ENCODE data around the gene TBATA. TPM values are rescaled to one million over a fixed set of nuclear protein-coding genes. Genes with fewer than 3 reads are reported as not detected.

Gene TBATA
- total RNA-seq, 2 experiments from 2014 or later: not detected

- H3K27me3 Mint-ChIP-seq: no peaks in the 10 kb centered on the region
- no peak overlapping the region for H3K4me3 Mint-ChIP-seq
- DNase-seq (no peak), ATAC-seq (ENCODE audit: low read depth) (no peak)
- H3K27ac Mint-ChIP-seq: no peak overlapping the region
- H3K36me3 Mint-ChIP-seq: no peaks in the 10 kb centered on the region
- H3K9me3 Mint-ChIP-seq: no peaks in the 10 kb centered on the region
- peaks cover 6% of the 10 kb centered on the region for H3K4me1 Mint-ChIP-seq
- POLR2A ChIA-PET: no interaction called here
These were observed 27.3 kb downstream of the TBATA start for GRCh38 chr10:70757856-70758255.

DNA sequence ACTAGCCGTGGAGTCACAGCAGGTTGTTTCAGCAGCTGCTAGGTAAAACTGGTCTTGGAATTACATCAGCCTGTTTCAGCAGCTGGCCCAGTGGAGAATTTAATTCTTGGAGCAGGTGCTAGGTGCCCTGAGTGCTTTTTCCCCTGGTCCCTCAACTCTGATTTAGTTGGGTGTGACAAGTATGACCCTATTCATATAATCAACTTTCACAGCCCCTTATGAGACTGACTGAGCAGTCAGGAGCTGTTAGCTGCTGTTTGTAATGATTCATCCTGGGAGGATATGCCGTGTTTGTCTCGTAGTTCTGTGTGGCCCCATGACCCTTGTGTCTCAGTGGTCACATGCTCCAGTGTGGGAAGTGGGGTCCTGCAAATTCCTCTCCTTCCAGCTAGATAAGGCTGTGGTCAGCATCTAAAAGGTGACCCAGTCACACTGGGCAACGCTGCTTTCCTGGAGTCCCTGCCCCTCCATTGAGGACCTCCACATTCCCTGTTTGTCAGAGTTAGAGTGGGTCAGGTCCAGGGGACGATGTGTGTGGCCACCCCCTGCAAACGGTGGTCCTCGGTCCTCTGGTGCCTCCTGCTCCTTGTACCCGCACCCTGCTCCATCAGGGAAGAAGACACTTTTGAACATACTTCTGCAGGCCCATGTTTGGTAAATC is 28.3 kb downstream of the TBATA start:
- POLR2A ChIA-PET: interaction anchor here (1.0 kb wide), 1 partner anchor 154 kb away, joined by 3 read pairs; the partner anchor contains the start of gene PRF1
- H3K4me3 Mint-ChIP-seq: no peak overlapping the region
- ATAC-seq (ENCODE audit: low read depth): no peak
- no peak for DNase-seq
- no peaks in the 10 kb centered on the region for H3K36me3 Mint-ChIP-seq
- H3K4me1 Mint-ChIP-seq: peaks cover 6% of the 10 kb centered on the region
- H3K9me3 Mint-ChIP-seq: no peaks in the 10 kb centered on the region
- H3K27me3 Mint-ChIP-seq: no peaks in the 10 kb centered on the region
- H3K27ac Mint-ChIP-seq: no peak overlapping the region

DNA sequence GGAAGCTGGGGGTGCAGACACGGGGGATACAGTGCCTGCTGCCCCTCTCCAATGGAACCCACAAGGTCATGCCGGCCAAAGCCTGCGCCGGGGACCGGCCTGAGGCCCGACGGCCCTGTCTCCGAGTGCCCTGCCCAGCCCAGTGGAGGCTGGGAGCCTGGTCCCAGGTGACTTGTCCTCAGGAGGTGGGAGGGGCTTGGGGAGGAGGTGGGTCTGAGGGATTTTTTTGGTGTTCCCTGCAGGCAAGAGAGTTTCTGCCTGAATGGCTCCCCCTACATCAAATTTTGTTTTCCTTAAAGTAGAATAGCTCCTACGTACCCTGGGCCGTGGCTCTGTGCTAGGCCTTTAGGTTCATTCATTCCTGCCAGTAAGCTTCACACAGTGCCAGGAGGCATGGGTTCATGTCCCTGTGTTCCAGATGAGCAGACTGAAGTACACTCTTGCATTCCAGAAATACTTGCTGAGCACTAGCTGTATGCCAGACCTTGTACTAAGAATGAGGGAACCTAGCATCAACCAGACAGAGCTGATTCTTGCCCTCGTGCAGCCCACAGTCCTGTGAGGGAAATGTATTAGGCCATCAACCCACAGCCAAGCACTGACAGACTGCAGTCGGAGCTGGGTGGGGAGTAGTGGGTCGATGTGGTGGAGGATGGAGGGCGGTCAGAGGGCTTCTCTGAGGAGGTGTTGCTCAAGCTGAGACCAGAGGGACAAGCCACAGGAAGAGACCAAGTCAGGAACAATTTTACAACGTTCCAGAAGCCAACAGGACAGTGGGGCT is 31.1 kb downstream of the TBATA start:
- DNase-seq (no peak), ATAC-seq (ENCODE audit: low read depth) (no peak)
- Mint-ChIP-seq H3K4me1 (peaks cover 4% of the 10 kb centered on the region), H3K9me3 (no peaks in the 10 kb centered on the region), H3K4me3 (no peak overlapping the region), H3K27me3 (no peaks in the 10 kb centered on the region), H3K36me3 (no peaks in the 10 kb centered on the region), H3K27ac (no peak overlapping the region)
- POLR2A ChIA-PET: no interaction called here

DNA sequence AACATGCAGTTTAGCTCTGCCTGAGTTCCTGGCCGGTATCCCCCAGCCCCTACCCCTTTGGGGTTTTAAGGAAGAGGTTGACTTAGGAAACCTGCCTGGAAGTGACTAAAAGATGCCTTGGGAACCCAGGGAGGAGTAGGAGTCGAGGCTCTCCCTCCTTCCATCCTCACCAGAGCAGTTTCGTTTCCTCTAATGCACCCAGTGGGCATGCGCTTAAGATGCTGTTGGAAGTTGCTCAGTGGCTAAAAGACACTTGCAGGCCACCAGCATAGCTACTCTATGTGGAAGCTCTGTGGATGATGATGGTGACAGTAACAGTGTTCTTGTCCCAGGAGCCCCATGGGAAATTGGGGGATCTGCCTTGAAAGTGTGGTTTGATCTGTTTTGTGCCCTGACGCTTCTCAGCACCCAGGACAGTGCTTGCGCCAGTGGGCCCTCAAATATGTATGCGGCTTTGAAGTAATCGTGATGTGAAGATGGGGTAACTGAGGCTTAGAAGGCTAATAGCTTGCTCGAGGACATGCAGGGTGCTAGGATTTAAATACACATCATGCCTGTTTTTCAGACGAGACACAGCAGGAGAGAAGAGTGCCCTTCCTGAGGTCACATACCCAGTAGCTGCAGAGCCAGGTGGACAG is 32.0 kb downstream of the TBATA start:
- Mint-ChIP-seq H3K4me3 (no peak overlapping the region), H3K4me1 (no peaks in the 10 kb centered on the region), H3K36me3 (no peaks in the 10 kb centered on the region), H3K9me3 (no peaks in the 10 kb centered on the region), H3K27ac (no peak overlapping the region), H3K27me3 (no peaks in the 10 kb centered on the region)
- DNase-seq (no peak), ATAC-seq (ENCODE audit: low read depth) (no peak)
- POLR2A ChIA-PET: no interaction called here

DNA sequence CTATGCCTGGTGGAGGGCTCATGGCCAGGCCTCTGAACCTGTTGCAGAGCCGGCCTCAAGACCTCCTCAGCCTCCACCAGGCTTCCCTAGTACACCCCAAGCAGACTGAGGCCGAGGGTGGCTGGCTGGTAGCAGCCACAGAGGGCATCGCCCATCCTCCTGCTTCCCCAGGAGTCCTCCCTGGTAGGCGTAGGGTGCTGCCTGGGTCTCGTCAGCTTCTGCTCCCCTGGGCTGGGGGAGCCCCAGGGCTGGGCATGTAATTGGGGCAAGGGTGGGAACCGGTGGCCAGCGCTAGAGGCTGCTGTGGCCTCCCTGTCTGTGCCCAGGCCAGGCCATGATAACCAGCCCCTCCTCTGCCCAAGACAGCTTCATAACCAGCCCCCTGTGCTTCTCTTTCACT is 32.6 kb downstream of the TBATA start:
- Mint-ChIP-seq H3K27ac (no peak overlapping the region), H3K9me3 (no peaks in the 10 kb centered on the region), H3K4me3 (no peak overlapping the region), H3K27me3 (no peaks in the 10 kb centered on the region), H3K36me3 (no peaks in the 10 kb centered on the region), H3K4me1 (no peaks in the 10 kb centered on the region)
- ATAC-seq (ENCODE audit: low read depth) (no peak), DNase-seq (no peak)
- POLR2A ChIA-PET: no interaction called here

DNA sequence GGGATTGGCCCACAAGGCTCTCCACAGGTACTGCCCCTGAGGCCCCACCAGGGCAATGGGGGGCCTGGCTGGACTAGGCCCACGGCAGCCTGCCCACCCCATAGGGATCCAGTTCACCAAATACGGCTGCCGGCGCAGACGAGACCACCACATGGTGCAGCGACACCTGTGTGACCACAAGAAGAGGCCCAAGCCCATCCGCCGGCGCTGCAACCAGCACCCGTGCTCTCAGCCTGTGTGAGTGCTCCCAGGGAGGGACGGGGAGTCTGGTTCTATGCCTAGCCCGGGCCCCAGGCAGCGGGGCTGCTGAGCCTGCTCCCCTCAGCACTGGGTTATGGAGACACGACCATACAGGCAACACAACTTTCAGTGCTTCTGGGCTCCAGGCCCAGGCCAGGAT is 33.2 kb downstream of the TBATA start:
- DNase-seq (no peak), ATAC-seq (ENCODE audit: low read depth) (no peak)
- Mint-ChIP-seq H3K4me1 (no peaks in the 10 kb centered on the region), H3K27me3 (no peaks in the 10 kb centered on the region), H3K27ac (no peak overlapping the region), H3K4me3 (no peak overlapping the region), H3K36me3 (no peaks in the 10 kb centered on the region), H3K9me3 (no peaks in the 10 kb centered on the region)
- POLR2A ChIA-PET: no interaction called here

DNA sequence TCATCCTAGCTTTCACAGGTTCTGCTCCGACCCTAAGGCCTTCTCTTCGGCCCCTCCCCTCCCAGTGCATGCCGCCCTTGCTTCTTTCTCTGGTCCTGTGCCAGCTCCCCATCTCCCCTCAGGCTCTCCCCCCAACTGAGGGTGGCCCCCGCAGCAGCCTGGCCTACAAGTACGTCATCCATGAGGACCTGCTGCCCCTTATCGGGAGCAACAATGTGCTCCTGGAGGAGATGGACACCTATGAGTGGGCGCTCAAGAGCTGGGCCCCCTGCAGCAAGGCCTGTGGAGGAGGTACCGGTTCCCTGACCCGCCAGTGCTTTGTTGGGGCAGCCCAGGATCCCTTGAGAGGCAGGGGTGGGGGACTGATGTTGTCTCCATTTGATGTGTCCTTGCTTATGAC is 33.8 kb downstream of the TBATA start:
- no peaks in the 10 kb centered on the region for H3K27me3 Mint-ChIP-seq
- no peaks in the 10 kb centered on the region for H3K9me3 Mint-ChIP-seq
- no peak overlapping the region for H3K4me3 Mint-ChIP-seq
- H3K4me1 Mint-ChIP-seq: no peaks in the 10 kb centered on the region
- POLR2A ChIA-PET: no interaction called here
- ATAC-seq (ENCODE audit: low read depth) (no peak), DNase-seq (no peak)
- H3K27ac Mint-ChIP-seq: no peak overlapping the region
- no peaks in the 10 kb centered on the region for H3K36me3 Mint-ChIP-seq

DNA sequence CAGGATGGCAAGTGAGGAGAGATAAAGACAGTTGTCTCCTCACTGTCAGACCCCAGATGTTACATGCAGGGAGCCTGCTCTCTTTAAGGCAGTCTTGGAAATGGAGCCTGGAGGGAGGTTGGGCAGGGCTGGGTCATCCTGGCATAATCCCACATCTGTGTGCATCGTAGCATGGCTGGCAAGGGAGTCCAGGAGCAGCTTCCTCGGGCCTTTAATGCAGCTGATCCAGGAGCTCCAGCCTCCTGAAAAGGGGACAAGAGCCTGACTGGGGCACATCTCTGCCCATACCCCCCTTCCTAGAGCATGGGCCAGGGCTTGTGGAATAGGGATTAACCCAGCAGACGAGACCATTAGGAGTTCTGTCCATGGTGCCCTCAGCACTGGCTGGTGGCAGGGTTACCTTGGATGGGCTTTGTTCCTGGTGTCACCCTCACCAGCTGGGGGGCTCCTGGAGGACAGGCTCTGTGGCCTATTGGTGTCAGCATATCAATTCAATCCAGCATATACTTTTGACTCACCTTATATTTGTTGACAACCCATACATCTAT is 34.9 kb downstream of the TBATA start:
- ATAC-seq (ENCODE audit: low read depth) (no peak), DNase-seq (no peak)
- Mint-ChIP-seq H3K27me3 (no peaks in the 10 kb centered on the region), H3K9me3 (no peaks in the 10 kb centered on the region), H3K4me3 (no peak overlapping the region), H3K27ac (no peak overlapping the region), H3K36me3 (peaks cover 3% of the 10 kb centered on the region), H3K4me1 (no peaks in the 10 kb centered on the region)
- POLR2A ChIA-PET: no interaction called here

- Mint-ChIP-seq H3K4me1 (no peaks in the 10 kb centered on the region), H3K27ac (no peak overlapping the region), H3K27me3 (no peaks in the 10 kb centered on the region), H3K9me3 (peaks cover 2% of the 10 kb centered on the region), H3K4me3 (no peak overlapping the region), H3K36me3 (peaks cover 3% of the 10 kb centered on the region)
- ATAC-seq (ENCODE audit: low read depth) (no peak), DNase-seq (no peak)
- POLR2A ChIA-PET: no interaction called here
These were observed 35.4 kb downstream of the TBATA start for GRCh38 chr10:70749756-70750155.

GRCh38 chr10:70748801-70749573 is 36.2 kb downstream of the TBATA start:
- peaks cover 2% of the 10 kb centered on the region for H3K9me3 Mint-ChIP-seq
- H3K4me3 Mint-ChIP-seq: no peak overlapping the region
- POLR2A ChIA-PET: no interaction called here
- H3K27me3 Mint-ChIP-seq: no peaks in the 10 kb centered on the region
- ATAC-seq (ENCODE audit: low read depth): no peak
- peaks cover 7% of the 10 kb centered on the region for H3K36me3 Mint-ChIP-seq
- peak overlapping the region; percentile 50 for H3K27ac Mint-ChIP-seq
- no peak for DNase-seq
- peaks cover 3% of the 10 kb centered on the region for H3K4me1 Mint-ChIP-seq

GRCh38 chr10:70748305-70748704 is 36.9 kb downstream of the TBATA start:
- H3K27ac Mint-ChIP-seq: no peak overlapping the region
- no peak for ATAC-seq (ENCODE audit: low read depth)
- DNase-seq: no peak
- POLR2A ChIA-PET: no interaction called here
- H3K4me3 Mint-ChIP-seq: no peak overlapping the region
- peaks cover 3% of the 10 kb centered on the region for H3K4me1 Mint-ChIP-seq
- peaks cover 2% of the 10 kb centered on the region for H3K9me3 Mint-ChIP-seq
- no peaks in the 10 kb centered on the region for H3K27me3 Mint-ChIP-seq
- H3K36me3 Mint-ChIP-seq: peaks cover 7% of the 10 kb centered on the region

DNA sequence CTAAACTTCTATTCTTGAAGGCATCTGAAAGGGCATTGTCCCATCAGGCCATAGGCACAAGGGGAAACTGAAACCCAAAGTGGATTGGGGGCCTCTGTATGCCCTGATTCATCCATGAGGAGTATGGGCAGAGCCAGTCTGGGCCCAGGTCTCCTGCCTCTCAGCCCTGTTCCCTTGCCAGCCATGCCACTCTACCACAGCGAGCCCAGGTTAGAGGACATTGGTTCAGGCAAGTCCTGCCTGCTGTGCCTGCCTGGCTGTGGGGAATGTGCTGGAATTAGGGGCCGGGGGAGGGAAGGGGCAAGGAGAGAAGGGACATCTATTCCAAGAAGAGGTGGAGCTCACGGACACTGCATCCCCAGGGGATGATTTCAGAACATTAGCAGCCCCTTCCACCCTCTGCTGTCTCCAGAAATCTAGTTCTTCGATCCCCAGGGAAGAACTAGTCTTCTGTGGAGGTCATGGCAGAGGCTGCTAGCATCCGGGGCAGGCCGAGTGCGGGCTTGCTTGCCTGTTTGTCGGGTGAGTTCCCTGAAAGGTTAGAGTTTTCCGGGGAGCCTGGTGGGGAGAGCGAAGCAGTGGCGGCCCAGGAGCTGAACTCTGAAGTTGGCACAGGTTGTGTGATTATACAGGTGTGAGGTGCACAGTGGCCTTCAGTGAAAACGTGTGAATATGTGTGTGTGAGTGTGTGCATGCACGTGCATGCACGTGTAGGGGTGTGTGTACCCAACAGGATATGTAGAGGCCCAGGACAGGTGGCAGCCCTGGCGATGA is 37.8 kb downstream of the TBATA start:
- ATAC-seq (ENCODE audit: low read depth): no peak
- Mint-ChIP-seq H3K27ac (no peak overlapping the region), H3K4me1 (peaks cover 10% of the 10 kb centered on the region), H3K27me3 (no peaks in the 10 kb centered on the region), H3K4me3 (no peak overlapping the region), H3K9me3 (peaks cover 2% of the 10 kb centered on the region), H3K36me3 (peaks cover 7% of the 10 kb centered on the region)
- POLR2A ChIA-PET: no interaction called here
- DNase-seq: no peak

DNA sequence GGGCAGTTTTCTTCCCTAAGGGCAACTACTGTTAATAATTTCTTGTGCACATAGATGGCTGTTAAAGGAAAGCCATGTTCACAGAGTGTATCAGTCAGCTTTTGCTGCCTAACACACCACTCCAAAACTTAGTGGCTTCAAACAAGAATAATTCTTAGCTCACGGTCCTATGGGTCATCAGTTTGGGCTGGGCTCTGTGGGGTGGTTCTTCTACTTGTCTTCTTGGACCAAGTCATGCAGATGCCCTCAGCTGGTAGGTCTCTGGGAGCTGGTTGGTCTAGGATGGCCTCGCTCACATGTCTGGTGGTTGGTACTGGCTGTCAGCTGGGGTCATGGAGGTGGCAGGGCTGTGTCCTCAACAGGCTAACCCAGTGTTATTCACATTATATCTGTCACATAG is 39.6 kb downstream of the TBATA start:
- Mint-ChIP-seq H3K27me3 (no peaks in the 10 kb centered on the region), H3K4me1 (peaks cover 13% of the 10 kb centered on the region), H3K4me3 (no peak overlapping the region), H3K36me3 (peaks cover 7% of the 10 kb centered on the region), H3K27ac (no peak overlapping the region), H3K9me3 (peaks cover 2% of the 10 kb centered on the region)
- ATAC-seq (ENCODE audit: low read depth) (no peak), DNase-seq (no peak)
- POLR2A ChIA-PET: no interaction called here
